Measurements from ENCODE around the gene PLA2G2C.

GRCh38 chr1:20154301-20154831 is 32.0 kb downstream of the PLA2G2C start:
- TF ChIP-seq ZFP3 (CRISPR knock-in tag; IDR thresholded peaks at IDR 0.05): no peak
- no peak for TF ChIP-seq TOX (CRISPR knock-in tag; IDR thresholded peaks at IDR 0.05; ENCODE audit: borderline replicate concordance)
